ENCODE data around the gene SERTAD2.

GRCh38 chr2:64586883-64587481 lies 66.7 kb downstream of the SERTAD2 start:
- TF ChIP-seq CTCF (conservative IDR thresholded peaks at IDR 0.05; ENCODE audit: low read depth, low read length) (peak; percentile 90), EZH2phosphoT487 (IDR thresholded peaks at IDR 0.05; ENCODE audit: borderline replicate concordance, low read length) (no peak), EZH2 (IDR thresholded peaks at IDR 0.05; ENCODE audit: low read length, unreplicated experiment) (no peak)

All from PC-3 (cell line).